HG03175 (cell line): ENCODE results near the gene VPS8.

ENCODE experiments used
- ATAC-seq: cut with Tn5 transposase; IDR thresholded peaks from one replicate; pipeline ENCODE4 v1.9.1; 2021; ENCODE audit warnings: mild to moderate bottlenecking, moderate library complexity; ENCODE audit not compliant: unreplicated experiment

Gene VPS8

GRCh38 chr3:184811663-184811998 is 335 bp upstream of the VPS8 start:
- ATAC-seq = no peak

DNA sequence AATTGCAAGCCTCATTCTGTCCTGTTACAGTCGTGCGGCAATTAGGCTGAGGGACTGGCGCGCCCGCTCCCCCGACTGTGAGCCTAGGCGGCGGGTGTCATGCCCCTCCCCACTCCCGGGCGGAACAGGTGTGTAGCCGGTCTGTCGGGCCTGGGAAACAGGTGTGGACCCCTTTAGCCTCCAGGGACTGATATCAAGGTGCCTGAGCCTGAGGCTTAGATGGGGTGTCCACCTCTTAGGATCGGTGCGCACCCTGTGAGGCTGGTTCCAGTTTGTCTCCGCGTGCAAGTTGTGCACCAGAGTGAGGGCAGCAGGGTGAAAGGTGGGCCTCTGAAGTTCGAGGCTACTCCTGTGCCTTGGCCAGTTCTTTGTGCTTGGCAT is 686 bp downstream of the VPS8 start:
- peak; percentile 25 for ATAC-seq

GRCh38 chr3:184813357-184813756 is 1.4 kb downstream of the VPS8 start:
- no peak for ATAC-seq

DNA sequence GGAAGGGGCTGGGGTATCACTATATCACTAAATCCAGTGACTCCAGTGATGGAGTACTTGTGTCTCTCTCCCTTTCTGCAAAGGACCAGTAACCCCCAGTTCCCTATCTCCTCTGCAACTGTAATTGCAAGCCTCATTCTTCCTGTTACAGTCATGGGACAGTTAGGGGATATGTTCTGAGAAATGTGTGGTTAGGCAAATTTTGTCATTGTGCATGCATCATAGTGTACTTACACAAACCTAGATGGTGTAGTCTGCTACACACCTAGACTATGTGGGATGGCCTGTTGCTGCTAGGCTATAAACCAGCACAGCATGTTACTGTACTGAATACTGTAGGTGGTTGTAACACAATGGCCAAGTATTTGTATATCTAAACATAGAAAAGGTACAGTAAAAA is 2.2 kb downstream of the VPS8 start:
- ATAC-seq = no peak

GRCh38 chr3:184815046-184815930 is 3.3 kb downstream of the VPS8 start:
- no peak for ATAC-seq

- ATAC-seq = no peak
Observed at GRCh38 chr3:184816614-184817013, 4.6 kb downstream of the VPS8 start.

DNA sequence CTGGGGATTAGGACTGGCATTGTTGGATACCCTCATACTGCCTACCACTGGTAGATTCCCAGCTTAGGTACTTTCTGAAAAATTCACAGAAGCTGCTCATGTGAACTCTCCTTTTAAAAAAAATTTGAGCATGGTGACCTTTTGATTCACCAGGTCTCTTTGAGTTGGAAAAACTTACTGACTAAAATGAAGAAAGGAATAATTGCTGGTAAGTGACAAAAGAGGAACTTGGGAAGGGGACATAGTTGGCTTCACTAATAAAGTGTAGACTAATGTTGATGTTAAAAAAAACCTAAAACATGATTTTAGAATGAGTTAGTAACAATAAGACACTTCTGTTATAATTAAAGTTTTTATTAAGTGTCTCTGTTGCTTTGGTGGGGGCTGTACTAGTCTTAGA is 8.6 kb downstream of the VPS8 start:
- ATAC-seq = no peak

GRCh38 chr3:184821034-184821433 is 9.1 kb downstream of the VPS8 start:
- ATAC-seq = no peak

DNA sequence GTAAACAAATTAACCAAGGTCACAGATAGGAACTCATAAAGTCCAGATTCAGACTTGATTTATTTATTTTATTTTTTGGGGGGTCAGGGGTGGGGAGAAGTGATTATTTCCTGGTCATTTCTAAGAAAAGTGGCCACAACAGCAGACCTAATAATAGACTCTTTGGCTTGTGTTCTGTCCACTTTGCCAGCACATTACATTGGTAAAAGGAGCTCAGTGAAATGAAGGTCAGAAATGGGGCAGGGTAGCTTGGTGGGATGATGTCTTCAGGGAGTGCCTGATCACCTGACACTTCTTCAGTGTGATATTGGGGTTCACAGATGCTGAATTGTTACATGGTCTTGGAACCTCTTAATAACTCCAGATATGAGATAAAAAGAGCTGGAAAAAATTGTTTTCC is 10.1 kb downstream of the VPS8 start:
- no peak for ATAC-seq

- ATAC-seq = no peak
Observed at GRCh38 chr3:184822654-184823053, 10.7 kb downstream of the VPS8 start.

DNA sequence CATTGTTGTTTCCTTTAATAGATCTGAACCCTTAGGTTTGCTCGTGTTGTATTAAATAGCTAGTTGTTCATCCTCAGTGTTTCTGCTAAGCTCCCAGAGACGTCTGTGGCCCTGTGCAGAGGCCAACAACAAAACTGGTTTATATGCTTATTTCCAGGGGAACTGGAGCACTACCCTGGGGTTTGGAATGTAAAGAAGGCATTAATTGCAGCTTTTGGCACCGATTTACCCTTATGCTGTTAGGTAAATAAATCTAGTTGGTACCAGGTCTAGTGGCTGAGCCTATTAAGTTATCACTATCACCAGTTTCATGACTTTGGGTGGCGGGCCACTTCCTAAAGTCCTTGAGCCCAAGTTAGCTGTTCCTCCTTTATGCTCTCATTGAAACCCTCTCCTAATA is 12.0 kb downstream of the VPS8 start:
- ATAC-seq = no peak

DNA sequence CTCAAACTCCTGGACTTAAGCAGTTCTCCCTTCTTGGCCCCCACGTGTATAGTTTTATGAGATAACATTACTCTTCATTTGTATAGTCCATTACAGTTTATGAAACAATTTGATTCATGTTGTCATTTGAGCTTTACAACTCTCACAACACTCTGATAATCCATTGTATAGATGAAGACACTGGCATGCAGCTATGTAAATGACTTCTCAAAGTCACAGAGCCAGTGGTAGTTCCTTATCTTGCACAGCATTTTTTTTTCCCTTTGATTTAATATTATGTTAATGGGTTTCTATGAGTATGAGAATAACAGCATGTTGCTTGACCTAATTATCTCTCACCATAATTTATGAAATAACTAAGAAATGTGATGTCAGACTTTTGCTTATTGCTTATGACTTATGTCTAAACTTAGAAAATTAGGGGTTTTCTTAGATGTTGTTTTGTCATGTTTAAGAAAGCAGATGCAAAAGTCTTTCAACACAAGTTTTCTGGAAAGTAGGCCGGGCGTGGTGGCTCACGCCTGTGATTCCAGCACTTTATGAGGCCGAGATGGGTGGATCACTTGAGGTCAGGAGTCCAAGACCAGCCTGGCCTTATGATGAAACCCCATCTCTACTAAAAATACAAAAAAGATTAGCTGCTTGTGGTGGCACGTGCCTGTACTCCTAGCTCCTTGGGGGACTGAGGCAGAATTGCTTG is 13.3 kb downstream of the VPS8 start:
- ATAC-seq = no peak

GRCh38 chr3:184827572-184827971 is 15.6 kb downstream of the VPS8 start:
- ATAC-seq = no peak

- no peak for ATAC-seq
Observed at GRCh38 chr3:184832044-184832443, 20.1 kb downstream of the VPS8 start.

DNA sequence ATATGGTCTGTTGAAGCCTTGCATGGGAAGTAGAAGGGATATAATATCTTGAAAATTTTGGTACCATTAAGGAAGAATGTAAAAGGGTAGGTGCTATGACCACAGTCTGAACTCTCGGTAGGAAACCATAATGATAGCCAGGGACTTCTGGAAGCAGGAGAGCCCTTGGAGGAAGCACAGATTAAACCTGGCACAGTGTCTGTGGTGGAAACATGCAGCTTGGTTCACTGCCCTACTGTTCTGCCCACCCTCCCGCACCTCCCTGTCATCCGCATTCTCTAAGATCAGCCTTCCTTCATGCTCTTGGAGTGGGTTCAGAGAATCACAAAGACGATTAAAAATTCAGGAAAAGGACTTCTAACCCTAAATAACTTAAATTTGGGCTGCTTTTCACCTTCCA is 20.9 kb downstream of the VPS8 start:
- no peak for ATAC-seq

DNA sequence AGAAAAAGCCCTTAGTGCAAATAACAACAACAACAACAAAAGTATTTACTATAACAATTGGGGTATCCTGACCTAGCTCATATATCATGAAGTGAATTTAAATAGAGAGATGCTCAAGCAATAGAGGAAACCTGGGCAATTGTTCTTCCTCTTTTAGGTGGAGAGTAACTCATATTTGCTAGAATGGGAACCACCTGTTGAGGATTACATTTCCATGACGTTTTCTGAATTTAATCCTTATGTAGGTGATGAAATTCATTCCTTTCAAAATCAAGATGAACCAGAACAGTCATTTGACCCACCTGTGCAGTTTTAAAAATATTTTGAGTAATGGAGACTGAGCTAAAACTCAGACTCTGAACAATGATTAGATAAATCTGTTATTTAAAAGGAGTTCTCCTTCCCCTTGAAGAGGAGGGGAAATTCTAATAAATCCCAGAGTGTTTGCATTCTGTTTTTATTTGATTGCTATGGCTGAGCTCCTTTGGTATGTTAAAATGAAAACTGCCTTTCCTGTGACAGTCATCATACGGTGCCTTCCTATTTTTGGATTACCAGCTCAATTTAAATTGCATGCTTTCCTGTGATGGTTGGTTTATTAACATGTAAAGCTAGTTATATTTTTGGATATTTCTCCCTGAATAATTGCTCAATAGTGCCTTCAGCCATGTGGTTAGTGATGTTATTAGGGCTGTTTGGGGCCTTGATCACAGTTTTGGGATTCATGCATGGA is 24.3 kb downstream of the VPS8 start:
- no peak for ATAC-seq

- no peak for ATAC-seq
Observed at GRCh38 chr3:184842433-184842832, 30.5 kb downstream of the VPS8 start.

DNA sequence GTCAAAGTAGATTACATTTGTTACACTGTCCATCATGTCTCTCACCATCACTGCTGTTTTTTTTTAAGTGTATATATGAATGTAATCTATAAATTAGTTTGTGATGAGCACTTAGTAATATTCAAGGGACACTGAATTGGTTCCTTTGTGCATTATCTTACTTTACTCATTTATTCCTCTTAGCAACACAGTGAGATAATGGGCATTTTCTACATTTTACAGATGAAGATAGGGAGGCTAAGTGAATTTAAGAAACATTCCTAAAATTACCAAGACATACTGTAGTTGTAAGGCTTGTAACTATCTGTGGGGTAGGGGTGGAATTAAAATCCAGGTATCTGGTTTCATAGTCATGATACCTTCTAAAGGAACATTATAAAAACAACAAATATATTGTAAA is 33.9 kb downstream of the VPS8 start:
- ATAC-seq = no peak

DNA sequence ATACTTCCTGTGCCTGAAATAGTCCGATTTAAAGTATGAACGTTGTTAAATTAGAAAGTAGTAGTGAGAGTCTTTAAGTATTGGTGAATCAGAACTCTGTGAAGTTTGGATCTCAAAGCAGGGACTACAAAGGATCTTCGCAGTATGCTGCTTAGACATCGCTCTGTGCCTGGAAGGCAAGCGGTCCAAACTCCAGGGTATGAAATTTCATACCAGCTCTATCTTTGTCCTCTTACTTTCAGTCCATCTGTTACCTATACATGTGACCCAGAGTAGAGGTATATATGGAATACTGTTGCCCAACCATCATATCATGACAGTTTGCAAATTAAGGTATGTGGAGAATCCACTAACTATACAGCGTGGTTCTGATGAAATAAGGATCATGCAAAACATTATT is 34.5 kb downstream of the VPS8 start:
- no peak for ATAC-seq

GRCh38 chr3:184848934-184849333 is 37.0 kb downstream of the VPS8 start:
- ATAC-seq = no peak

GRCh38 chr3:184850201-184850600 is 38.2 kb downstream of the VPS8 start:
- no peak for ATAC-seq

DNA sequence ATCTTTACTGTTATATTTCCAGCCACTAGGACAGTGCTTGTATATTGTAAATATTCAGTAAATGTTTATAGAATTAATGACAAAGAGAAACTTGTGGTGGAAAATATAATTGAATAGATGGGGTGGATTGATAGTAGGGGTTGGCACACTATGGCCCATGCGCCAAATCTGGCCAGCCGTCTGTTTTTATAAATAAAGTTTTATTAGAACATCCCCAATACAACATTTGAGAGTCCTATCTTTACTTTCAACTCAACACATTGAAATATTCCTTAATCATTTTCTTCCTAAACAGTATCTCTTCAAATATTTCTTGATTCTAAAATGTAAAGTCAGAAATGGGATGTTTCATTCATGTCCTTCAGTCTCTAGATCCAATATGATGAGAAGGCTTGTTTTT is 45.1 kb downstream of the VPS8 start:
- ATAC-seq = no peak
